ENCODE results near the gene TRERF1. TPM values are rescaled to one million over a fixed set of nuclear protein-coding genes. Genes with fewer than 3 reads are reported as not detected.
"Not testable (repeated sequence)": the region's sequence is repeated elsewhere in the genome, so short reads cannot be mapped to it uniquely, and the experiment has no call there.

The TRERF1 gene
- total RNA-seq, 6 donors from 2014 or later: 2.0 to 7.3 (median 5.4) TPM

GRCh38 chr6:42467651-42468050 lies 15.9 kb upstream of the TRERF1 start:
- no peak for DNase-seq
- Histone ChIP-seq H3K36me3 (no peaks in the 10 kb centered on the region), H3K27me3 (no peaks in the 10 kb centered on the region), H3K4me3 (no peak overlapping the region), H3K27ac (no peak overlapping the region), H3K9me3 (peaks cover 0 to 8% (median 2%) of the 10 kb centered on the region in 4 donors), H3K4me1 (no peaks in the 10 kb centered on the region)
- whole genome bisulfite sequencing, 2 donors: 60 to 70% methylated on average over 1 of the region's 1 CpG
- ATAC-seq (ENCODE audit: low FRiP score in 2 of 2): no peak
- TF ChIP-seq CTCF (IDR thresholded peaks at IDR 0.05) (no peak), EP300 (IDR thresholded peaks at IDR 0.05) (no peak), POLR2A (IDR thresholded peaks at IDR 0.05) (no peak), POLR2AphosphoS5 (IDR thresholded peaks at IDR 0.05) (no peak)

- 93 to 97% methylated on average over 2 to 11 of the region's 28 CpGs for WGBS, 2 donors
- DNase-seq: peak in 1 of 2 donors; percentile 68
Measured at GRCh38 chr6:42466470-42466869, 14.7 kb upstream of the TRERF1 start.

GRCh38 chr6:42462474-42462972 lies 10.8 kb upstream of the TRERF1 start:
- H3K36me3 ChIP-seq: no peaks in the 10 kb centered on the region
- ATAC-seq (ENCODE audit: low FRiP score in 2 of 2) (no peak), DNase-seq (no peak)
- H3K27ac ChIP-seq: no peak overlapping the region
- H3K4me3 ChIP-seq: no peak overlapping the region
- H3K9me3 ChIP-seq: no peaks in the 10 kb centered on the region
- no peaks in the 10 kb centered on the region for H3K4me1 ChIP-seq
- 93% methylated on average over 5 of the region's 6 CpGs for WGBS, 2 donors
- TF ChIP-seq POLR2AphosphoS5 (IDR thresholded peaks at IDR 0.05): no peak
- no peak for TF ChIP-seq POLR2A (IDR thresholded peaks at IDR 0.05)
- no peak for TF ChIP-seq CTCF (IDR thresholded peaks at IDR 0.05)
- TF ChIP-seq EP300 (IDR thresholded peaks at IDR 0.05): no peak
- H3K27me3 ChIP-seq: no peaks in the 10 kb centered on the region

More at GRCh38 chr6:42466470-42466869, 14.7 kb upstream of the TRERF1 start:
- H3K9me3 ChIP-seq; ATAC-seq (ENCODE audit: low FRiP score in 2 of 2); H3K27ac ChIP-seq; H3K4me1 ChIP-seq; H3K4me3 ChIP-seq; H3K36me3 ChIP-seq; H3K27me3 ChIP-seq: not testable (repeated sequence)

- WGBS, 2 donors: 81 to 91% methylated on average over 1 of the region's 1 CpG
- ATAC-seq (ENCODE audit: low FRiP score in 2 of 2): no peak
- H3K9me3 ChIP-seq: no peaks in the 10 kb centered on the region
Measured at GRCh38 chr6:42460883-42461282, 9.2 kb upstream of the TRERF1 start.

GRCh38 chr6:42459888-42460287 lies 8.2 kb upstream of the TRERF1 start:
- no peaks in the 10 kb centered on the region for H3K27me3 ChIP-seq
- H3K4me3 ChIP-seq: no peak overlapping the region
- no peaks in the 10 kb centered on the region for H3K9me3 ChIP-seq
- 91 to 94% methylated on average over 5 of the region's 5 CpGs for WGBS, 2 donors
- H3K4me1 ChIP-seq: no peaks in the 10 kb centered on the region
- no peak for DNase-seq
- ATAC-seq (ENCODE audit: low FRiP score in 2 of 2): no peak
- no peak for TF ChIP-seq POLR2AphosphoS5 (IDR thresholded peaks at IDR 0.05)
- TF ChIP-seq CTCF (IDR thresholded peaks at IDR 0.05): no peak
- no peak for TF ChIP-seq POLR2A (IDR thresholded peaks at IDR 0.05)
- no peak for TF ChIP-seq EP300 (IDR thresholded peaks at IDR 0.05)
- H3K27ac ChIP-seq: no peak overlapping the region
- no peaks in the 10 kb centered on the region for H3K36me3 ChIP-seq

More at GRCh38 chr6:42460883-42461282, 9.2 kb upstream of the TRERF1 start:
- DNase-seq: no peak
- Histone ChIP-seq H3K4me1 (no peaks in the 10 kb centered on the region), H3K27ac (no peak overlapping the region), H3K36me3 (no peaks in the 10 kb centered on the region), H3K27me3 (no peaks in the 10 kb centered on the region), H3K4me3 (no peak overlapping the region)
- TF ChIP-seq POLR2A (IDR thresholded peaks at IDR 0.05) (no peak), POLR2AphosphoS5 (IDR thresholded peaks at IDR 0.05) (no peak), EP300 (IDR thresholded peaks at IDR 0.05) (no peak), CTCF (IDR thresholded peaks at IDR 0.05) (no peak)

Measured in upper lobe of left lung (tissue), 6 donors.